ENCODE measurements around the gene ATP8B4. TPM values are rescaled to one million over a fixed set of nuclear protein-coding genes. Genes with fewer than 3 reads are reported as not detected.

The ATP8B4 gene
- total and polyA plus RNA-seq, 7 donors = 1.2 to 11.1 (median 4.9) TPM

- intact Hi-C loops (cut with DNase I) = no loop called here
- DNase-seq = no peak
- Histone ChIP-seq H3K27me3 (no peaks in the 10 kb centered on the region), H3K27ac (no peak overlapping the region), H3K4me3 (no peak overlapping the region), H3K9me3 (no peaks in the 10 kb centered on the region), H3K4me1 (peaks cover 0 to 3% (median 1%) of the 10 kb centered on the region in 4 donors), H3K36me3 (no peaks in the 10 kb centered on the region)
- 92 to 93% methylated on average over 1 of the region's 1 CpG for WGBS, 2 donors
- TF ChIP-seq EP300 (IDR thresholded peaks at IDR 0.05) = no peak
These were observed 47.3 kb downstream of the ATP8B4 start for GRCh38 chr15:50071551-50072258.

- 27 to 71% methylated on average over 3 of the region's 3 CpGs for WGBS, 2 donors
- DNase-seq = no peak
These were observed 51.0 kb downstream of the ATP8B4 start for GRCh38 chr15:50068016-50068415.

GRCh38 chr15:50067254-50067653 is 51.8 kb downstream of the ATP8B4 start:
- Histone ChIP-seq H3K4me1 (peaks cover 0 to 15% (median 0%) of the 10 kb centered on the region in 4 donors), H3K4me3 (no peak overlapping the region), H3K27me3 (no peaks in the 10 kb centered on the region), H3K27ac (peak overlapping the region in 1 of 4 donors; percentile 6), H3K36me3 (no peaks in the 10 kb centered on the region), H3K9me3 (no peaks in the 10 kb centered on the region)
- intact Hi-C loops (cut with DNase I) = no loop called here
- WGBS, 2 donors = 4 to 20% methylated on average over 1 of the region's 1 CpG
- TF ChIP-seq CTCF (IDR thresholded peaks at IDR 0.05) (no peak), POLR2A (IDR thresholded peaks at IDR 0.05) (no peak), POLR2AphosphoS5 (IDR thresholded peaks at IDR 0.05) (no peak), EP300 (IDR thresholded peaks at IDR 0.05) (no peak)
- DNase-seq = no peak

More at GRCh38 chr15:50068016-50068415, 51.0 kb downstream of the ATP8B4 start:
- H3K4me1 ChIP-seq = peaks cover 0 to 15% (median 0%) of the 10 kb centered on the region in 4 donors
- intact Hi-C loops (cut with DNase I) = no loop called here
- no peaks in the 10 kb centered on the region for H3K9me3 ChIP-seq
- no peak overlapping the region for H3K27ac ChIP-seq
- TF ChIP-seq POLR2AphosphoS5 (IDR thresholded peaks at IDR 0.05) (no peak), POLR2A (IDR thresholded peaks at IDR 0.05) (no peak)
- no peak overlapping the region for H3K4me3 ChIP-seq
- no peaks in the 10 kb centered on the region for H3K27me3 ChIP-seq
- no peaks in the 10 kb centered on the region for H3K36me3 ChIP-seq

GRCh38 chr15:50066666-50067065 is 52.4 kb downstream of the ATP8B4 start:
- no peaks in the 10 kb centered on the region for H3K36me3 ChIP-seq
- intact Hi-C loops (cut with DNase I) = no loop called here
- 62 to 66% methylated on average over 4 of the region's 4 CpGs for WGBS, 2 donors
- no peaks in the 10 kb centered on the region for H3K27me3 ChIP-seq
- DNase-seq = no peak
- TF ChIP-seq POLR2AphosphoS5 (IDR thresholded peaks at IDR 0.05) (no peak), EP300 (IDR thresholded peaks at IDR 0.05) (no peak)
- no peaks in the 10 kb centered on the region for H3K9me3 ChIP-seq
- H3K4me3 ChIP-seq = no peak overlapping the region
- H3K27ac ChIP-seq = peak overlapping the region in 1 of 4 donors; percentile 6
- H3K4me1 ChIP-seq = peaks cover 0 to 15% (median 0%) of the 10 kb centered on the region in 4 donors

- WGBS, 2 donors = 56 to 64% methylated on average over 2 of the region's 2 CpGs
- peak in 1 of 4 donors; percentile 30 for TF ChIP-seq POLR2AphosphoS5 (IDR thresholded peaks at IDR 0.05)
- no peak for TF ChIP-seq POLR2A (IDR thresholded peaks at IDR 0.05)
- no peak for TF ChIP-seq CTCF (IDR thresholded peaks at IDR 0.05)
- no peak for TF ChIP-seq EP300 (IDR thresholded peaks at IDR 0.05)
- intact Hi-C loops (cut with DNase I) = no loop called here
- H3K4me3 ChIP-seq = no peak overlapping the region
- DNase-seq = no peak
- H3K9me3 ChIP-seq = no peaks in the 10 kb centered on the region
- H3K36me3 ChIP-seq = no peaks in the 10 kb centered on the region
- peak overlapping the region in 1 of 4 donors; percentile 6 for H3K27ac ChIP-seq
- peaks cover 0 to 15% (median 0%) of the 10 kb centered on the region in 4 donors for H3K4me1 ChIP-seq
- H3K27me3 ChIP-seq = no peaks in the 10 kb centered on the region
These were observed 52.8 kb downstream of the ATP8B4 start for GRCh38 chr15:50066202-50066601.

GRCh38 chr15:50065279-50065678 is 53.8 kb downstream of the ATP8B4 start:
- no peak overlapping the region for H3K4me3 ChIP-seq
- H3K9me3 ChIP-seq = no peaks in the 10 kb centered on the region
- H3K36me3 ChIP-seq = no peaks in the 10 kb centered on the region
- H3K27ac ChIP-seq = no peak overlapping the region
- TF ChIP-seq POLR2AphosphoS5 (IDR thresholded peaks at IDR 0.05) (no peak), EP300 (IDR thresholded peaks at IDR 0.05) (no peak), POLR2A (IDR thresholded peaks at IDR 0.05) (no peak), CTCF (IDR thresholded peaks at IDR 0.05) (no peak)
- peaks cover 0 to 15% (median 0%) of the 10 kb centered on the region in 4 donors for H3K4me1 ChIP-seq
- intact Hi-C loops (cut with DNase I) = no loop called here
- no peaks in the 10 kb centered on the region for H3K27me3 ChIP-seq
- 56 to 79% methylated on average over 2 of the region's 2 CpGs for WGBS, 2 donors
- DNase-seq = no peak

Measured in sigmoid colon (tissue), 7 donors.